Midbrain (tissue), 1 donor: ENCODE data around the gene PMP22.
A peak's percentile ranks its signal among the peaks of the same experiment; 100 is the strongest.
"Not testable (repeated sequence)": the region's sequence is repeated elsewhere in the genome, so short reads cannot be mapped to it uniquely, and the experiment has no call there.

Experiments
- DNase-seq: peaks from one replicate; lab custom pipeline; 2025; lab: John Stamatoyannopoulos, UW

PMP22 gene

GRCh38 chr17:15255713-15256454 lies 9.2 kb downstream of the PMP22 start:
- DNase-seq, result no peak

DNA sequence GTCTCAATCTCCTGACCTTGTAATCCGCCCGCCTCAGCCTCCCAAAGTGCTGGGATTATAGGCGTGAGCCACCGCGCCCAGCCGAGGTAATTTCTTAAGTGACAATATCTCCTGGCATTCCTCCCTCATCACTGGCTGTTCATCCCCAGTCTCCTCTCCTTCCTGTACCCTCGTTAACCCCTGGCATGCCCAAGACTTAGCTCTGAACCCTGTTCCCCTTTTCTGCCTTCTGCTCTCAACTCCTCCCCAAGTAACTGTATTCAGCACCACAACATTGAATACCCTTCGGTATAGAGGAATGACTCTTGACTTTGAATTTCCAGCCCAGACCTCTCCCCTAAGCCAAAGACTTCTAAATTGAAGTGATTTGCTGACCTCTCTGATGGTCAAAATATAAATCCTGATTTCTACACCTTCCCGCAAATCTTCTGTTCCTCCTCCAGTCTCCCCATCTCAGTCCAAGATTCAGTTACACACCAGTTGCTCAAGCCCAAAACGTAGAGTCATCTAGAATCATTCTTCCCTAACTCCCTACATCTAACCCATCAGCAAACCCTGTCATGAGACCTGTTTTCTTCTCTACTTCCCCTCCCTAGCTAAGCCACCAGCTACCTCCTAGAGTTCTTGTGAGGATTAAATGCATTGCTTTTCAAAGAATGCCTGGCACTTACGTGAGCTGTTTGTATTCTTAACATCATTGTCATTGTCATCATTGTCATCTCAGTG lies 14.8 kb downstream of the PMP22 start:
- no peak for DNase-seq

DNA sequence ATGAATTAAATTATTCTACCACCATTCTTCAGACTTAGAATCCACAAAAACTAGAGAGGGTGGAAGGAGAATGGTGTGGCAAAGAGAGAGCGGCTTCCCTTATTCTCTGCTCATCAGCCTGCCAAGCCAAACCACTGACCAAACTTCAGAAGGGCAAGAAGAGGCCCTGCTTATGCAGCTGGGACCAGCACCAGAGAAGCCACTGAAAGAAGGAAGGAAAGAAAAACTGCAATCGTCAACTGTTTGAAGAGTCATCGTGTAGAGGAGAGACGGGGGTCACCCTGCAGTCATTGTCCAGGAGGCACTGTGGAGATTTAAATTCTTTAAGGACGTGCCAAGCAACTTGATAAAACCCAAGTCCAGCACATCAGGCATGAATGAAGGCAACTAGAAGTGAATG lies 15.6 kb downstream of the PMP22 start:
- DNase-seq, result no peak

DNA sequence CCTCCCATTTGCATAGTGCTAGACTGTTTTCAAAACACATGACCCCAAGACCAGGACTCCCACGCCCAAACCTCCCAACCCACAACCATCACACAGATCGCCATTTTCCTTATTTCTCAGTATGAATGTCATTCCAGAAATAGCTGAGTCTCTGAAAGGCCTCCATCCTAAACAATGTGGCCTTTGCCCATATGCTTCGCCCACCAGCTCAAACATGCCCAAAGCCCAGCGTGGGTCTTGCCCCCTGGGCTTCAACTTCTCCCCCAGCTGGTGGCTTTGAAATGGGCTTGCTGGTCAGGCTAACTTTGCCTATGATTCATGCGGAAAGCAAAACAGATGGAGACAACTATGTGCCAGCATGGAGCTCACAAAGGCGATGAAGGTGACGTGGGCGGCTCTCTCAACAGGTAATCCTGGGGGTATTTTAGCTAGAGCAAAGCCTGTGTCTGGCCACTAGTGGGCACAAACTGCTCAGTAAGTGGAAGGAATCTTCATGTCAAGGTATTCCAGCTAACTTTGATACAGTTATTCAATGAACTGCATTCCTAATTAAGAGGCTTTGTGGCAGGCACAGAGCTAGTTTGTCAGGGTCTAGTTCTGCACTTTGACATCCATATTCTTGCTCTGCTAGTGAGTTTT lies 17.1 kb downstream of the PMP22 start:
- no peak for DNase-seq

- DNase-seq, result no peak
Measured at GRCh38 chr17:15245054-15245453, 20.1 kb downstream of the PMP22 start.

- no peak for DNase-seq
Measured at GRCh38 chr17:15240644-15241043, 24.5 kb downstream of the PMP22 start.

DNA sequence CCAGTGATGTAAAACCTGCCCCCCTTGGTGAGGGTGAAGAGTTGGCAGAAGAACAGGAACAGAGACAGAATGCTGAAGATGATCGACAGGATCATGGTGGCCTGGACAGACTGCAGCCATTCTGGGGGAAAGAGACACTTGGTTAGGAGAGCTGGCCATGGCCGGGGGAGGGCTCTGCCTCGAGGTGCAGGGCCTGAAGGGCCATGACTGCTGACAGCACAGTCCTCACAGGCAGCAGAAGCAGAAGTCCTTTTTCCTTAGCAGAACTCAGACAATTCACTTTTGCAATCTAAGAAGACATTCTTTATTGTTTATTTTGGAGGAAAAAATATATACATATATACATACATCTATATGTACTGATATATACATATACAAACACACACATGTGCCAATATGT lies 25.6 kb downstream of the PMP22 start:
- no peak for DNase-seq

DNA sequence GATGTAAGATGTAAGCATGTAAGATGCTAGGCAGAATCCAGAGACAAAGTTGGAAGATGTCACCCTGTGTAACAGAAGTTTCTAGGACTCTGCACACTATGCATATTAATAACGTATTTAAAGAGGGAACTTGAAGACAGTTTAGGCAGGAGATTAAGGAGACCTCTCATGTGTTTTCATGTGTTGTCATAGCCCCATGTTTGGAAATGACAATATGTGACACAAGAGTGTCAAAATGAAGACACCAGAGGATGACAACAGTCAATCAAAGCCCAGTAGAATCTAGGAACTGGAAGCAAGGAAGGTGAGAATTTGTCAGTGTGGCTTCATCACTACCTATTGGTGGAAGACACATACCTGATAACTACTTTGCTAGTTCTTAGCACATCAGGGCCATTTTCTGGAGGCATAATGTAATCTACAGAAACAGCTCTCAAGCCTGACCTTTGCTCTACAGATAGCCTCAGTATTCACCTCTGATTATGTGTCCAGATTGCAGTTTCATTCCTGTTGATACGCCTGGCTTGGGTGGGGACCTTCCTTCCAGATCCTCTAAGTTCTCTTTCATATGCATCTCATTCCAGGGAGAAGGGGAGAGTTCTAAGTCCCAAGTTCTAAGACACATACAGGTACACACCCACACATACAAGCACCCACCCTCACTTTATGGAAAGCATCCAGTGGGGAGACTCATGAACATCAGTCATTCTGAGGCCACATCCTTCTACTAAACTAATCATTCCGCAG lies 26.3 kb downstream of the PMP22 start:
- DNase-seq, result no peak

DNA sequence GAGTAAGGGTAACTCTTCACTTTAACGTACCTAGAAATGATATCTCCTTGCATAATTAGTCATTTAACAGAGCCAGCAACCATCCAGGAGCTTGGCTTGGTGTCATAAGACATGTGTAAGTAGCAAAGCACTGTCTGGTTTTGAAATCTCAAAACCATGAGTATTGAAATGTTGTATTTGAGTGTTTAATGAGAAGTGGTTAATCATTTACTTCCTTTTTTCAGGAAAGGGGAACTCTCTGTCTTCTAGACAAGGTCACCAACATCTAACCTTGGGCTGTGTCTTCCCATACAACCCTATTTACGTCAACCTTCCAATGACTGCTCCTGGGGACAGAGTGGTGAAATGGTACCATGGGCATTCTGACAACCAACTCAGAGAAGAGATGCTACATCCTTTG lies 27.1 kb downstream of the PMP22 start:
- no peak for DNase-seq

DNA sequence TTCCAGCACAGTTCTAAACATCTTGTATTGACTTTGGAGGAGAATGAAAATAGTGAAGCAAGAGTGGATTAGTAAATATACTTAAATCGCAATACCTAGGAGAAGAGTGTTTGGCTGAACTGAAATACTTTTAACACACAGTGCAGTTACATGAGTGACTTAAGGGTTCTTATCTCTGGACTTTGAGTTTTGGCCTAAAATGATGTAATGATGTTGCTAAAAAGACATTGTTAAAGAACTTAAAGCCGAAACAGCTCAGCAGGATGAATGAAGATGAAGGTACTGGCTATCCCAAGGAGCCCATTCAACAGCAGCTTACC lies 28.1 kb downstream of the PMP22 start:
- DNase-seq, result no peak

GRCh38 chr17:15236281-15237105 lies 28.6 kb downstream of the PMP22 start:
- DNase-seq, result no peak

DNA sequence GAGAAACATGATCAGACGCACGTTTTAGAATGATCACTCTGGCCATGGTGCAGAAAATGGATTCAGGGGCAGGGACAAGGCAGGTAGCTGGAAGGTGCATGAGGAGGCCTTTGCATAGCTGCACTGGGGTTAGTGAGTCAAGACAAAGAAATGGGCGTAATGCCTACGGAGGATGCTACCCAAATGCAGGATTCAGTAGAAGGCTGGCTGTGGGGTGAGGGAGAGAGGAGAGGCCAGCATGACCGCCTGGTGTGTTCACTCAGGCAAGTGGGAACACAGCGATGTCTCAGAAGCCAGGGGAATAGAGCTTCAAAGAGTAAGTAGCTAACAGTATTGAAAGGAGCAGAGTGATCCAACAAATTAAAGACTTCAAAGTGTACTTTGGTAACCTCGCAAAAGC lies 31.2 kb downstream of the PMP22 start:
- no peak for DNase-seq

- peak; percentile 32 for DNase-seq
Measured at GRCh38 chr17:15233022-15233805, 31.9 kb downstream of the PMP22 start.

DNA sequence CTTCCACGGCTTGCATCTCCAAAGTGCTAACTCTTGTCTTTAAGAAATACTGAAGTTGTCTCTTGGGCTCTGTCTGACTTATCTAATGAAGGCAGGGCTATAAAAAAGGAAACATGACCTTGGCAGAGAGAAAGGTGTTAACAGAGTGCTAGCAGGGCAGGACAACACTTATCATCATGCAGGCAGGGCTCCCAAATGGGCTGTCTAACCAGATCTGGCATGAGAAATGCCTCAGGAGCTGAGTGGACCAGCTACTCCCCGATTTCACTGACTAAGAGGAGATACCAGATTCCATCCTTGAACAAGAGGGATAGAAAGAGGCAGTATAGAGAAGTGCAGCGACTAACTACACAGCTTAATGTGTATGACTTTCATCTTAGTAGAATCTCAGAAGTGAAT lies 32.6 kb downstream of the PMP22 start:
- no peak for DNase-seq

- DNase-seq, result peak; percentile 86
Measured at GRCh38 chr17:15231851-15232516, 33.1 kb downstream of the PMP22 start.

DNA sequence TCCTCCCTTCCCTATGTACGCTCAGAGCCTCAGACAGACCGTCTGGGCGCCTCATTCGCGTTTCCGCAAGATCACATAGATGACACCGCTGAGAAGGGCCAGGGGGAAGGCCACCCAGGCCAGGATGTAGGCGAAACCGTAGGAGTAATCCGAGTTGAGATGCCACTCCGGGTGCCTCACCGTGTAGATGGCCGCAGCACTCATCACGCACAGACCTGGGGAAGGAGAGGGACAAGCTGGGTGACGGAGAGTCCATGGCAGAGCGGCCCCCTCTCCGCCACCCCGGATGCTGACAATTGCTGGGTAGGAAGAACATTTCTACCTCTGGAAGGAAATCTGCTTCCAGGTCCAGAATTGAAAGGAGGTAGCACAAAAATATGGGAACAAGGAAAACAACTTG lies 34.3 kb downstream of the PMP22 start:
- DNase-seq, result no peak

- not testable (repeated sequence) for DNase-seq
Measured at GRCh38 chr17:15221827-15222226, 43.3 kb downstream of the PMP22 start.

- DNase-seq, result no peak
Measured at GRCh38 chr17:15220785-15221184, 44.3 kb downstream of the PMP22 start.

DNA sequence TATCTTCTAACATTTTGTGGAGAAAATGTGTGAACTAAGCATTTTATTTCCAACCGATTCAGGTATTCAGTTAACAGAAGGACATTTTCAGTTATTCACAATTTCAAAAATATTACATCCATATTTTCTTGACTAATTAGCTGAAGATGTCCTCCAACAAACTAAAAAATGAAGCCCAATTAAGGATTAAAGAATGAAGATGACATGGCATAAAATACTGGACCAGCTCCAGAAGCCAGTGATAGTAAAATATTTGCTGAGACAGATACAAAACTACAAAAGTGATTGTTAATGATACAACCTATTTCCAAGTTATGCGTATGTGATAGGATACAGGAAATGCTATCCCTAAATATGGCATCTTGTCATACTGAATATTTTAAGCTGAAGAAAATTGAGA lies 48.6 kb downstream of the PMP22 start:
- no peak for DNase-seq

GRCh38 chr17:15213381-15214087 lies 51.6 kb downstream of the PMP22 start:
- DNase-seq, result peak; percentile 5
